Measurements from ENCODE around the gene NCAPD3. TPM values are rescaled to one million over a fixed set of nuclear protein-coding genes. Genes with fewer than 3 reads are reported as not detected.

The NCAPD3 gene
- total RNA-seq, 1 experiment from 2014 or later = 49.6 TPM

GRCh38 chr11:134260983-134261382 lies 37.2 kb upstream of the NCAPD3 start:
- H3F3A ChIP-seq (ENCODE audit: insufficient read depth, low read depth) = peaks cover 8% of the 10 kb centered on the region; the same call in 1 of the 2 replicates
- H4K20me1 ChIP-seq (ENCODE audit: insufficient read depth) = no peaks in the 10 kb centered on the region
- H3K27me3 ChIP-seq (ENCODE audit: insufficient read depth, low read depth) = no peaks in the 10 kb centered on the region
- no peak overlapping the region for H3K27ac ChIP-seq
- H3K4me3 ChIP-seq = no peak overlapping the region
- ChIA-PET POLR2A (ENCODE audit: unreplicated experiment) (no interaction called here), CTCF (no interaction called here)
- DNase-seq = no peak
- no peaks in the 10 kb centered on the region for H3K79me2 ChIP-seq (ENCODE audit: low read depth)
- no peaks in the 10 kb centered on the region for H3K9me2 ChIP-seq (ENCODE audit: insufficient read depth)
- intact Hi-C loops (cut with micrococcal nuclease; ENCODE audit: unreplicated experiment) = no loop called here
- no peaks in the 10 kb centered on the region; the same call in 1 of the 2 replicates for H3K9me3 ChIP-seq (ENCODE audit: insufficient read depth, low read depth)
- H3K36me3 ChIP-seq (ENCODE audit: low read depth) = no peaks in the 10 kb centered on the region
- no peak overlapping the region for H3K4me2 ChIP-seq
- TF ChIP-seq EZH2 (IDR thresholded peaks at IDR 0.05; ENCODE audit: low read depth) = no peak
- TF ChIP-seq CTCF (conservative IDR thresholded peaks at IDR 0.05) = no peak
- no TSS peak for BruUV-seq (replicated peaks)
- peaks cover 12% of the 10 kb centered on the region for H3K4me1 ChIP-seq (replicated peaks; ENCODE audit: insufficient read depth)
- no peak overlapping the region for H2AFZ ChIP-seq

DNA sequence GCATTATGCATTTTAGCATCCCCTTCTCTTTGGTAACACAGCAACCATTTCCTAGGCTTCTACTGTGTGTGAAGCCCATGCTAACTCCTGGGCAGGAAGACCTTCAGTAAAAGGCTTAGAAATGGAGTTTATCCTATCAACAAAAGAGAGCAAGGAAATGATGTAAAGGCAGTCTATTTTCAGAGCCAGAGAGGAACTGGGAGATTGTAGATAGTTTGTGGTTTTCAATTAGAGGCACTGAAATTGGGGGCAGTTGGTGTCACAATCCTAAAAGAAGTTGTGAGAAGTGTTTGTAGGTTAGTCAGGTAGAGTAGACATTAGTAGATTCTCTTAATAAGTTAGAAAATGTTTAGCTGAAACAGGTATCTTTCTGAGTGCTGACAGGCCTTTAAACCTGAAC lies 36.7 kb upstream of the NCAPD3 start:
- no peaks in the 10 kb centered on the region for H4K20me1 ChIP-seq (ENCODE audit: insufficient read depth)
- intact Hi-C loops (cut with micrococcal nuclease; ENCODE audit: unreplicated experiment) = no loop called here
- no peak for TF ChIP-seq CTCF (conservative IDR thresholded peaks at IDR 0.05)
- TF ChIP-seq EZH2 (IDR thresholded peaks at IDR 0.05; ENCODE audit: low read depth) = no peak
- H3K27me3 ChIP-seq (ENCODE audit: insufficient read depth, low read depth) = no peaks in the 10 kb centered on the region
- no peak for DNase-seq
- H3F3A ChIP-seq (ENCODE audit: insufficient read depth, low read depth) = peaks cover 3% of the 10 kb centered on the region; the same call in 1 of the 2 replicates
- H3K9me3 ChIP-seq (ENCODE audit: insufficient read depth, low read depth) = no peaks in the 10 kb centered on the region
- BruUV-seq (replicated peaks) = no TSS peak
- ChIA-PET POLR2A (ENCODE audit: unreplicated experiment) (no interaction called here), CTCF (no interaction called here)
- peaks cover 2% of the 10 kb centered on the region; the same call in 1 of the 2 replicates for H3K79me2 ChIP-seq (ENCODE audit: low read depth)
- H3K4me3 ChIP-seq = no peak overlapping the region
- no peak overlapping the region for H3K27ac ChIP-seq
- no peaks in the 10 kb centered on the region for H3K9me2 ChIP-seq (ENCODE audit: insufficient read depth)
- H3K36me3 ChIP-seq (ENCODE audit: low read depth) = no peaks in the 10 kb centered on the region
- no peak overlapping the region for H3K4me2 ChIP-seq
- H3K4me1 ChIP-seq (replicated peaks; ENCODE audit: insufficient read depth) = peaks cover 7% of the 10 kb centered on the region
- H2AFZ ChIP-seq = no peak overlapping the region

DNA sequence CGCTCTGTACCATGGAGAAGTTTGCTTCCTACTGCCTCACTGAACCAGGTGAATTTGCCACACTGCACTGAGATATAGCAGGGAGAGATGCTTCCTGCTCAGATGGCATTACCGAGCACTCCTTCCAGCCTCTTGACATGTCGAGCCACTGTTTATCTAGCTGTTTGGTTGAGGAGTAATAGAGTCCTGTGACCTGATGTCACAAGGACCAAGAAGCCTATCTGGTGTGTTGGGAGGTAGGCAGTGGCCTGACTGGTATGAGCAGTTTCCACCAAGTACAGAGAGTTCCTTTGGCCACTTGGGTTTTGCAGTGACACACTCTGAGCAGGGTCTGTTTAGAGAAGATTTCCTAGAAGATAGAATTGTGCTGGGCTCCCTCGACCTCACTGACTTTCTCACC lies 34.8 kb upstream of the NCAPD3 start:
- peaks cover 18% of the 10 kb centered on the region for H3K79me2 ChIP-seq (ENCODE audit: low read depth)
- H3K9me3 ChIP-seq (ENCODE audit: insufficient read depth, low read depth) = no peaks in the 10 kb centered on the region
- no peak for DNase-seq
- H3K4me1 ChIP-seq (replicated peaks; ENCODE audit: insufficient read depth) = peaks cover 9% of the 10 kb centered on the region
- no TSS peak for BruUV-seq (replicated peaks)
- intact Hi-C loops (cut with micrococcal nuclease; ENCODE audit: unreplicated experiment) = no loop called here
- POLR2A ChIA-PET (ENCODE audit: unreplicated experiment) = no interaction called here
- H3K4me3 ChIP-seq = no peak overlapping the region
- no peak overlapping the region for H3K4me2 ChIP-seq
- H3K9me2 ChIP-seq (ENCODE audit: insufficient read depth) = no peaks in the 10 kb centered on the region
- H3F3A ChIP-seq (ENCODE audit: insufficient read depth, low read depth) = no peaks in the 10 kb centered on the region
- no peak overlapping the region for H3K27ac ChIP-seq
- CTCF ChIA-PET = no interaction called here
- no peaks in the 10 kb centered on the region for H4K20me1 ChIP-seq (ENCODE audit: insufficient read depth)
- no peak for TF ChIP-seq CTCF (conservative IDR thresholded peaks at IDR 0.05)
- TF ChIP-seq EZH2 (IDR thresholded peaks at IDR 0.05; ENCODE audit: low read depth) = no peak
- no peaks in the 10 kb centered on the region for H3K36me3 ChIP-seq (ENCODE audit: low read depth)
- H2AFZ ChIP-seq = no peak overlapping the region
- no peaks in the 10 kb centered on the region for H3K27me3 ChIP-seq (ENCODE audit: insufficient read depth, low read depth)
